ENCODE measurements around the gene INMT.
A peak's percentile ranks its signal among the peaks of the same experiment; 100 is the strongest.

The INMT gene

DNA sequence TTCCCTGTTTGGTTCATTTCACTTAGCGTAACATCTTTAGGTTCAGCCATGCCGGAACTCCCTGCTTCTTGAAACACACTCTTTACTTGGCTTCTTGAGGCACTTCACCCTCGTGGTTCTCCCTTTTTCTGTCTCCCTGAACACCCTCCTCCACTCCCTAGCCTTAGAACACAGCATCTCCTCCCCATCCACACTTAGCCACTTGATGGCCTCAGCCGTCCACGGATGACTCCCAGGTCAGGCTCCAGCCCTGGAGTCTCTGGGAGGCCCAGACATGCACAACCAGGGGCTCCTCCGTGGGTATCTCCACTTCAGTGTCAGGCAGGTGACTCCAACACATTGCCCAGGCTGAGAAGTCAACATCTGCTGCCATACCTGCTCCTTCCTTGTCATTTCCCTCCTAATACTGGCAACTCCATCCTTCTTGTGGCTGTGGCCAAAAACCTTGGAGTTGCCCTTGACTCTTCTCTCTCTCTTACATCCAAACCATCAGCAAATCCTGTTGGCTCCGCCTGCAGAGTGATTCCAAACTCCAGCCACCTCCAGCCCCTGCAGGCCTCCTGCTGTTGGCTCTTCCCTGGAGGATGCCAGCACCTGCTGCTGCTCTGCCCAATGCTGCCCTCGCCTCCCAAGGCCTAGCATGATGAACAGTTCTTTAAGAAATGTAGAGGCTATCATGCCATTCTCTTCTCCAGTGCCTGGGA, 8.4 kb upstream of the INMT start:
- H3K9me3 ChIP-seq (ENCODE audit: control insufficient read depth, insufficient read depth, low read depth, low read length): no peaks in the 10 kb centered on the region
- no peak overlapping the region for H3K27ac ChIP-seq (ENCODE audit: extremely low read depth, low read depth, low read length)
- H3K4me3 ChIP-seq (ENCODE audit: low read depth, low read length): no peak overlapping the region
- TF ChIP-seq ZNF341 (tag by site-specific recombination; IDR thresholded peaks at IDR 0.05; ENCODE audit: low read depth) (peak; percentile 68), ZNF654 (tag by site-specific recombination; IDR thresholded peaks at IDR 0.05; ENCODE audit: low read depth) (peak; percentile 47)
- TF ChIP-seq, protein P1, sequence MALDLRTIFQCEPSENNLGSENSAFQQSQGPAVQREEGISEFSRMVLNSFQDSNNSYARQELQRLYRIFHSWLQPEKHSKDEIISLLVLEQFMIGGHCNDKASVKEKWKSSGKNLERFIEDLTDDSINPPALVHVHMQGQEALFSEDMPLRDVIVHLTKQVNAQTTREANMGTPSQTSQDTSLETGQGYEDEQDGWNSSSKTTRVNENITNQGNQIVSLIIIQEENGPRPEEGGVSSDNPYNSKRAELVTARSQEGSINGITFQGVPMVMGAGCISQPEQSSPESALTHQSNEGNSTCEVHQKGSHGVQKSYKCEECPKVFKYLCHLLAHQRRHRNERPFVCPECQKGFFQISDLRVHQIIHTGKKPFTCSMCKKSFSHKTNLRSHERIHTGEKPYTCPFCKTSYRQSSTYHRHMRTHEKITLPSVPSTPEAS (tag by site-specific recombination; IDR thresholded peaks at IDR 0.05): no peak
- TF ChIP-seq, protein P2, sequence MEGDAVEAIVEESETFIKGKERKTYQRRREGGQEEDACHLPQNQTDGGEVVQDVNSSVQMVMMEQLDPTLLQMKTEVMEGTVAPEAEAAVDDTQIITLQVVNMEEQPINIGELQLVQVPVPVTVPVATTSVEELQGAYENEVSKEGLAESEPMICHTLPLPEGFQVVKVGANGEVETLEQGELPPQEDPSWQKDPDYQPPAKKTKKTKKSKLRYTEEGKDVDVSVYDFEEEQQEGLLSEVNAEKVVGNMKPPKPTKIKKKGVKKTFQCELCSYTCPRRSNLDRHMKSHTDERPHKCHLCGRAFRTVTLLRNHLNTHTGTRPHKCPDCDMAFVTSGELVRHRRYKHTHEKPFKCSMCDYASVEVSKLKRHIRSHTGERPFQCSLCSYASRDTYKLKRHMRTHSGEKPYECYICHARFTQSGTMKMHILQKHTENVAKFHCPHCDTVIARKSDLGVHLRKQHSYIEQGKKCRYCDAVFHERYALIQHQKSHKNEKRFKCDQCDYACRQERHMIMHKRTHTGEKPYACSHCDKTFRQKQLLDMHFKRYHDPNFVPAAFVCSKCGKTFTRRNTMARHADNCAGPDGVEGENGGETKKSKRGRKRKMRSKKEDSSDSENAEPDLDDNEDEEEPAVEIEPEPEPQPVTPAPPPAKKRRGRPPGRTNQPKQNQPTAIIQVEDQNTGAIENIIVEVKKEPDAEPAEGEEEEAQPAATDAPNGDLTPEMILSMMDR (tag by site-specific recombination; IDR thresholded peaks at IDR 0.05): peak; percentile 47
- no peaks in the 10 kb centered on the region for H3K36me3 ChIP-seq (ENCODE audit: control insufficient read depth in 2 of 2, insufficient read depth in 1 of 2, low read length in 2 of 2)
- ChIA-PET CTCF (interaction anchor here (0.6 kb wide), 1 partner anchor 174 kb away, joined by 3 read pairs; no protein-coding TSS in a partner anchor), POLR2A (no interaction called here)
- no peaks in the 10 kb centered on the region for H3K4me1 ChIP-seq (ENCODE audit: control insufficient read depth, insufficient read depth, low read length)

DNA sequence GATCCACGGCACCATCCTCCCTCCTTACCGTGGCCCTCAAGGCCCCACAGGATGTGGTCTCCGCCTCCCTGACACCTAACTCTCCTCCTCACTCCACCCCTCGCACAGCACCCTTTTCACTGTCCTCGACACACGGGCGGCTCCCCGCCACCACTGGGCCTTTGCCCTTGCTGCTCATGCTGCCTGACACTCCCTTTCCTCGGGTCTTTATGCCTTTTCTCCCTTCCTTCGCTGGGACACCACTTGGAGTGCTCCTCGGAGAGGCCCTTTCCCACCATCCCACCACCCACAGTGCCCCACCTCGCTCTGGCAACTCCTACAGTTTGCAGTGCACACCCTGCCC, 7.9 kb upstream of the INMT start:
- no peak overlapping the region for H3K27ac ChIP-seq (ENCODE audit: extremely low read depth, low read depth, low read length)
- H3K9me3 ChIP-seq (ENCODE audit: control insufficient read depth, insufficient read depth, low read depth, low read length): no peaks in the 10 kb centered on the region
- no peaks in the 10 kb centered on the region for H3K4me1 ChIP-seq (ENCODE audit: control insufficient read depth, insufficient read depth, low read length)
- ChIA-PET POLR2A (no interaction called here), CTCF (interaction anchor here (0.6 kb wide), 1 partner anchor 174 kb away, joined by 3 read pairs; no protein-coding TSS in a partner anchor)
- no peaks in the 10 kb centered on the region for H3K36me3 ChIP-seq (ENCODE audit: control insufficient read depth in 2 of 2, insufficient read depth in 1 of 2, low read length in 2 of 2)
- TF ChIP-seq YY2 (tag by site-specific recombination; IDR thresholded peaks at IDR 0.05): no peak
- TF ChIP-seq ZNF239 (tag by site-specific recombination; IDR thresholded peaks at IDR 0.05): no peak
- no peak for TF ChIP-seq ZNF654 (tag by site-specific recombination; IDR thresholded peaks at IDR 0.05; ENCODE audit: low read depth)
- TF ChIP-seq ZNF2 (tag by site-specific recombination; IDR thresholded peaks at IDR 0.05): no peak
- 0 out of 2 replicates have a peak, but pooled peaks have one; percentile 12 for TF ChIP-seq ZNF623 (tag by site-specific recombination; IDR thresholded peaks at IDR 0.05)
- TF ChIP-seq ZNF114 (tag by site-specific recombination; IDR thresholded peaks at IDR 0.05): no peak
- no peak overlapping the region for H3K4me3 ChIP-seq (ENCODE audit: low read depth, low read length)

DNA sequence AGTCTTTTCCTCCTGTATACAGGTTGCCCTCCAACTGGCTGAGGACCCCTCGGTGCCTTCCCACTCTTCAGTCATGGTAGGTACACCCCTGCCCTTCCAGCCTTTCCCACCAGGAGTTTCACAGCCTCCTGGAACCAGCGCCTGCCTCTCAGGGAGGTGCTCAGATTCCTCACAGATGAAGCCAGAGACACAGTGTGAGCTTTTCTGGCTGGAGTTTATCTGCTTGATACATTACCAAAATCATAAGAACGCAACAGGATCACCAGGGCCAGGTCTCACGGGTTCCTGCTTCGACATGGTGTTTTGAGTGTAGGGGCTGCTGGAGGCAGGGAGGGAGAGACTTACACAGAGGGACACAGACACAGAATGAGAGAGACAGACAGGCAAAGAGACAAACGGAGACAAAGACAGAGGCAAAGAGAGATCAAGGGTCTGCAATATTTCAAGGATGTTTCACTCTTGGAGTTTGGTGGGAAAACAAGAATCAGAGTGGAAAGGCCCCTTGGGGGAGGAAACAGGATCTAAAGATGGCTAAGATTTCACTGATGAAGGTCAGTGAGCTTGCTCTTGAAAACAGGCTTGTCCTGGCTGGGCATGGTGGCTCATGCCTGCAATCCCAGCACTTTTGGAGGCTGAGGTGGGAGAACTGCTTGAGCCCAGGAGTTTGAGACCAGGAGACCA, 6.5 kb upstream of the INMT start:
- POLR2A ChIA-PET: no interaction called here

More for the DNA sequence above, 6.5 kb upstream of the INMT start:
- H3K9me3 ChIP-seq (ENCODE audit: control insufficient read depth, insufficient read depth, low read depth, low read length): no peaks in the 10 kb centered on the region
- CTCF ChIA-PET: no interaction called here
- no peaks in the 10 kb centered on the region for H3K36me3 ChIP-seq (ENCODE audit: control insufficient read depth in 2 of 2, insufficient read depth in 1 of 2, low read length in 2 of 2)
- no peak overlapping the region for H3K4me3 ChIP-seq (ENCODE audit: low read depth, low read length)
- H3K27ac ChIP-seq (ENCODE audit: extremely low read depth, low read depth, low read length): no peak overlapping the region
- H3K4me1 ChIP-seq (ENCODE audit: control insufficient read depth, insufficient read depth, low read length): no peaks in the 10 kb centered on the region
- TF ChIP-seq FEZF1 (tag by site-specific recombination; IDR thresholded peaks at IDR 0.05): no peak
- no peak for TF ChIP-seq SETDB1 (IDR thresholded peaks at IDR 0.05; ENCODE audit: insufficient read length, low read length)
- TF ChIP-seq ZEB2 (tag by site-specific recombination; IDR thresholded peaks at IDR 0.05): no peak
- TF ChIP-seq ZNF623 (tag by site-specific recombination; IDR thresholded peaks at IDR 0.05): no peak
- TF ChIP-seq, protein P3, sequence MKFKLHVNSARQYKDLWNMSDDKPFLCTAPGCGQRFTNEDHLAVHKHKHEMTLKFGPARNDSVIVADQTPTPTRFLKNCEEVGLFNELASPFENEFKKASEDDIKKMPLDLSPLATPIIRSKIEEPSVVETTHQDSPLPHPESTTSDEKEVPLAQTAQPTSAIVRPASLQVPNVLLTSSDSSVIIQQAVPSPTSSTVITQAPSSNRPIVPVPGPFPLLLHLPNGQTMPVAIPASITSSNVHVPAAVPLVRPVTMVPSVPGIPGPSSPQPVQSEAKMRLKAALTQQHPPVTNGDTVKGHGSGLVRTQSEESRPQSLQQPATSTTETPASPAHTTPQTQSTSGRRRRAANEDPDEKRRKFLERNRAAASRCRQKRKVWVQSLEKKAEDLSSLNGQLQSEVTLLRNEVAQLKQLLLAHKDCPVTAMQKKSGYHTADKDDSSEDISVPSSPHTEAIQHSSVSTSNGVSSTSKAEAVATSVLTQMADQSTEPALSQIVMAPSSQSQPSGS (tag by site-specific recombination; IDR thresholded peaks at IDR 0.05; ENCODE audit: low read depth): no peak
- TF ChIP-seq ZNF548 (tag by site-specific recombination; IDR thresholded peaks at IDR 0.05): no peak
- TF ChIP-seq, protein P4, sequence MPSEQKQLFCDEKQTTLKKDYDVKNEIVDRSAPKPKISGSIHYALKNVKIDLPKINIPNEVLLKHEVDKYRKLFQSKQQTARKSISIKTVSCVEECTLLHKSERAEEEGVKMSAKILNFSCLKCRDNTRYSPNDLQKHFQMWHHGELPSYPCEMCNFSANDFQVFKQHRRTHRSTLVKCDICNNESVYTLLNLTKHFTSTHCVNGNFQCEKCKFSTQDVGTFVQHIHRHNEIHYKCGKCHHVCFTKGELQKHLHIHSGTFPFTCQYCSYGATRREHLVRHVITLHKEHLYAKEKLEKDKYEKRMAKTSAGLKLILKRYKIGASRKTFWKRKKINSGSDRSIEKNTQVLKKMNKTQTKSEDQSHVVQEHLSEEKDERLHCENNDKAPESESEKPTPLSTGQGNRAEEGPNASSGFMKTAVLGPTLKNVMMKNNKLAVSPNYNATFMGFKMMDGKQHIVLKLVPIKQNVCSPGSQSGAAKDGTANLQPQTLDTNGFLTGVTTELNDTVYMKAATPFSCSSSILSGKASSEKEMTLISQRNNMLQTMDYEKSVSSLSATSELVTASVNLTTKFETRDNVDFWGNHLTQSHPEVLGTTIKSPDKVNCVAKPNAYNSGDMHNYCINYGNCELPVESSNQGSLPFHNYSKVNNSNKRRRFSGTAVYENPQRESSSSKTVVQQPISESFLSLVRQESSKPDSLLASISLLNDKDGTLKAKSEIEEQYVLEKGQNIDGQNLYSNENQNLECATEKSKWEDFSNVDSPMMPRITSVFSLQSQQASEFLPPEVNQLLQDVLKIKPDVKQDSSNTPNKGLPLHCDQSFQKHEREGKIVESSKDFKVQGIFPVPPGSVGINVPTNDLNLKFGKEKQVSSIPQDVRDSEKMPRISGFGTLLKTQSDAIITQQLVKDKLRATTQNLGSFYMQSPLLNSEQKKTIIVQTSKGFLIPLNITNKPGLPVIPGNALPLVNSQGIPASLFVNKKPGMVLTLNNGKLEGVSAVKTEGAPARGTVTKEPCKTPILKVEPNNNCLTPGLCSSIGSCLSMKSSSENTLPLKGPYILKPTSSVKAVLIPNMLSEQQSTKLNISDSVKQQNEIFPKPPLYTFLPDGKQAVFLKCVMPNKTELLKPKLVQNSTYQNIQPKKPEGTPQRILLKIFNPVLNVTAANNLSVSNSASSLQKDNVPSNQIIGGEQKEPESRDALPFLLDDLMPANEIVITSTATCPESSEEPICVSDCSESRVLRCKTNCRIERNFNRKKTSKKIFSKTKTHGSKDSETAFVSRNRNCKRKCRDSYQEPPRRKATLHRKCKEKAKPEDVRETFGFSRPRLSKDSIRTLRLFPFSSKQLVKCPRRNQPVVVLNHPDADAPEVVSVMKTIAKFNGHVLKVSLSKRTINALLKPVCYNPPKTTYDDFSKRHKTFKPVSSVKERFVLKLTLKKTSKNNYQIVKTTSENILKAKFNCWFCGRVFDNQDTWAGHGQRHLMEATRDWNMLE (tag by site-specific recombination; conservative IDR thresholded peaks at IDR 0.05; ENCODE audit: low read depth): no peak
- no peak for TF ChIP-seq ZNF560 (tag by site-specific recombination; IDR thresholded peaks at IDR 0.05; ENCODE audit: borderline replicate concordance)
- no peak for TF ChIP-seq ZBTB8A (tag by site-specific recombination; IDR thresholded peaks at IDR 0.05)

All from HEK293 (cell line).